ENCODE data around the gene SAP25. TPM values are rescaled to one million over a fixed set of nuclear protein-coding genes. Genes with fewer than 3 reads are reported as not detected.

Gene SAP25
- total and polyA plus RNA-seq, 8 donors: 4.5 to 11.4 (median 7.9) TPM

GRCh38 chr7:100609958-100610357 is 36.3 kb upstream of the SAP25 start:
- Histone ChIP-seq H3K27me3 (peaks cover 0 to 17% of the 10 kb centered on the region in 2 donors), H3K4me3 (no peak overlapping the region), H3K36me3 (peaks cover 0 to 1% of the 10 kb centered on the region in 2 donors), H3K9me3 (no peaks in the 10 kb centered on the region), H3K27ac (no peak overlapping the region), H3K4me1 (peaks cover 10 to 31% of the 10 kb centered on the region in 2 donors)
- intact Hi-C loops (cut with DNase I): no loop called here
- DNase-seq: no peak
- ATAC-seq: no peak
- no peak for TF ChIP-seq CTCF (IDR thresholded peaks at IDR 0.05)

- DNase-seq: no peak
- intact Hi-C loops (cut with DNase I): no loop called here
- H3K27ac ChIP-seq: no peak overlapping the region
Observed at GRCh38 chr7:100607111-100607510, 33.4 kb upstream of the SAP25 start.

DNA sequence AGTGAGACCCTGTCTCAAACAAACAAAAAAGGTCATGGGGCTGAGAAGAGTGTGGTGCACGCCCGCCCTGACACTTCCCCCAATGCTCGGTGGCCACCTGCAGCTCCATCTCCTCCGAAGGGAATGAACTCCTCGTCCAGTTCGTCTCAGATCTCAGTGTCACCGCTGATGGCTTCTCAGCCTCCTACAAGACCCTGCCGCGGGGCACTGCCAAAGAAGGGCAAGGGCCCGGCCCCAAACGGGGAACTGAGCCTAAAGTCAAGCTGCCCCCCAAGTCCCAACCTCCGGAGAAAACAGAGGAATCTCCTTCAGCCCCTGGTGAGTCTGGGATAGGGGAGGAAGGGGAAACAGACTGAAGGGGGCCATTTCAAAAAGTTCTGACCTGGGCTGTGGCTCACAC is 32.6 kb upstream of the SAP25 start:
- DNase-seq (peak in 1 of 4 donors; percentile 74), ATAC-seq (no peak)
- H3K27me3 ChIP-seq: peaks cover 0 to 24% of the 10 kb centered on the region in 2 donors
- H3K4me3 ChIP-seq: no peak overlapping the region
- H3K9me3 ChIP-seq: no peaks in the 10 kb centered on the region
- no peak for TF ChIP-seq CTCF (IDR thresholded peaks at IDR 0.05)
- H3K27ac ChIP-seq: no peak overlapping the region
- H3K4me1 ChIP-seq: peaks cover 0 to 25% of the 10 kb centered on the region in 2 donors
- intact Hi-C loops (cut with DNase I): no loop called here
- no peaks in the 10 kb centered on the region for H3K36me3 ChIP-seq

More at GRCh38 chr7:100607111-100607510, 33.4 kb upstream of the SAP25 start:
- ATAC-seq: no peak
- Histone ChIP-seq H3K9me3 (no peaks in the 10 kb centered on the region), H3K27me3 (peaks cover 0 to 24% of the 10 kb centered on the region in 2 donors), H3K4me1 (peaks cover 0 to 25% of the 10 kb centered on the region in 2 donors), H3K36me3 (no peaks in the 10 kb centered on the region), H3K4me3 (no peak overlapping the region)
- TF ChIP-seq CTCF (IDR thresholded peaks at IDR 0.05): no peak

GRCh38 chr7:100604976-100605911 is 31.5 kb upstream of the SAP25 start:
- DNase-seq (peak in 3 of 4 donors; percentile 39 to 91 (median 59)), ATAC-seq (peak; percentile 42)
- Histone ChIP-seq H3K27ac (peak overlapping the region; percentile 18 to 57), H3K36me3 (no peaks in the 10 kb centered on the region), H3K27me3 (peaks cover 0 to 24% of the 10 kb centered on the region in 2 donors), H3K4me1 (peaks cover 0 to 25% of the 10 kb centered on the region in 2 donors), H3K9me3 (no peaks in the 10 kb centered on the region), H3K4me3 (peak overlapping the region; percentile 54 to 74)
- no peak for TF ChIP-seq CTCF (IDR thresholded peaks at IDR 0.05)
- intact Hi-C loops (cut with DNase I): no loop called here

Data from left lung (tissue), 10 donors.